NCI-H2196 treated with DMSO at 0.1 percent for 48 hours (cell line): Measurements from ENCODE around the gene CXCL9.
"Not testable (repeated sequence)": the region's sequence is repeated elsewhere in the genome, so short reads cannot be mapped to it uniquely, and the experiment has no call there.

Experiments
- DNase-seq: peaks from one replicate; lab custom pipeline; 2025; ENCODE audit not compliant: unreplicated experiment; lab: John Stamatoyannopoulos, UW

The CXCL9 gene

GRCh38 chr4:76007089-76007862, at the start of gene CXCL9:
CXCL9 (minus strand) TSS chr4:76007509; CDS start chr4:76007449, 60 bp downstream.
- DNase-seq: no peak

DNA sequence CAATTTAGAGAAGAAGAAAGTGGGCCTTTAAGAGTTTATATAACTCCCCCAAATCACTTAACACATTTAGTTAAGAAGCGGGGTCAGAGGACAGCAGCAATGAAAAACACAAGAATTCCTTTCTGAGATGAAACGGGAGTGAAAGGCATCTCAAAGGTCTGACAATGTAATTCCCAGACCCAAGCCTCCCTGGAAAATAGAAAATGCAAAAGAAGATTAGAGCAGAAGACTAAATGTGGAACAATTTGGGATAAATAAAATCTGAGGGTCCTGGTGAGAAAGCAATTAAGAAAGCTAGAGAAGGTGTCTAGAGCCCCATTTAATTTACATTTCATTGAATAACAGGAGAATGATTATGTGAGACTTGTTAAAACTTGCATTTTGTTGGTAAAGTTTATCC, 48.1 kb upstream of the CXCL9 start:
- no peak for DNase-seq

DNA sequence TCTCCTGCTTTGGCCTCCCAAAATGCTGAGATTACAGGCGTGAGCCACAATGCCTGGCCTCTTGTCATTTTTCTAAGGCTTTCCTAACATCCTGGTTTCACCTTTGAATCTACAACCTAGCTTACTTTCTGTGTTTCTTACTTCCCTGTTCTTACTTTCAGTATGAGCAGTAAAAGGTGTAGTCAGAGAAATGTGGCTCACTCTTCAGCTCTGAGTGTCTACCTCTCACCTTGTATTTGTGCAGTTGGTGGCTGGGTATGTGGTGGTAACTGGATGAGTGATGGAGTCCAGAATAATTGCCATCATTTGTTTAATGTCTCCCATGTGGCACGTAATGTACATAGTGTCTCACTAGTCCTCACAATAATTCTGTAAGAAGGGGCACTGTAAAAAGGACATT, 47.7 kb upstream of the CXCL9 start:
- DNase-seq: no peak

DNA sequence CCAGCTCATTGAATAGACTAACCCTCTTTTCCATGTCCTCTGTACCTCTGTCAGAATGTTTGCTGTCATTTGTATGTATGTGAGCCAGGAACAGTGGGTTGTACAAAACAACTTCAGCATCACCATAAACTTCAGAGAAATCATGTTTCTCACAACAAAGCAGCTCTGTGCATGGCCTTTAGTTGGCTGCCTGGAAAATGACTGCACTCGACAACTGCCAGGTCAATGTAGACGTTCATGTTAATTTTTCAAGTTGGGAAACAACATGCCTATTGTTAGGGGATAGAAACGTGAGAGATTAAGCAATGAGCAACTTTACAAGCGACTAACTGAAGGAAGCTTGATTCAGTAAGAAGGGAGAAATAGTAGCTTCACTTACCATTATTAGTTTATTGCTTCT, 46.4 kb upstream of the CXCL9 start:
- DNase-seq: no peak

DNA sequence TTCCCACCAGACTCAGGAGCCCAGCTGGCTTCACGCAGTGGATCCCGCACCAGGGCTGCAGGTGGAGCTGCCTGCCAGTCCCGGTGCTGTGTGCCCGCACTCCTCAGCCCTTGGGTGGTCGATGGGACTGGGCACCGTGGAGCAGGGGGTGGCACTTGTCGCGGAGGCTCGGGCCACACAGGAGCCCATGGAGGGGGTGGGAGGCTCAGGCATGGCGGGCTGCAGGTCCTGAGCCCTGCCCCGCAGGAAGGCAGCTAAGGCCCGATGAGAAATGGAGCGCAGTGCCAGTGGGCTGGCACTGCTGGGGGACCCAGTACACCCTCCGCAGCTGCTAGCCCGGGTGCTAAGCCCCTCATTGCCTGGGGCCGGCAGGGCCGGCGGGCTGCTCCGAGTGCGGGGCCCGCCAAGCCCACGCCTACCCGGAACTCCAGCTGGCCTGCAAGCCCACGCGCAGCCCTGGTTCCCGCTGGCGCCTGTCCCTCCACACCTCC, 43.3 kb upstream of the CXCL9 start:
- not testable (repeated sequence) for DNase-seq

GRCh38 chr4:76049860-76050416, 42.6 kb upstream of the CXCL9 start:
- not testable (repeated sequence) for DNase-seq

DNA sequence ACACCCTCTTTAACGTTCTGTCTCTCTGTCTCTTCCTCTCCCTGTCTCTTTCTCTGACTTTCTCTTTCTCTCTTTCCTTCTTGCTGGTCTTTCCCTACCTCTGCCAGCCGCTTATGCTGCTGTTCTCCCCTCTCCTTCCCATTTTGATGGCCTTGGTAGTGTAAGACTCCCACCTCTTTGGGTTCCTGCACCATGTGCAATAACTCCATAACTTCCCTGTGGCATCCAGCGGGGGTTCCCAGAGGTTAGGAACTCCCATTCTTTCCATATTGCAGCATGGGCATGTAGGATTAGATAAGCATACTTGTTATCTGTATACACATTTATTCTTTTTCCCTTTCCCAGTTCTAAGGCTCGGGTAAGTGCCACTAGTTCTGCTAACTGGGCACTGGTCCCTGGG, 37.4 kb upstream of the CXCL9 start:
- DNase-seq: not testable (repeated sequence)

DNA sequence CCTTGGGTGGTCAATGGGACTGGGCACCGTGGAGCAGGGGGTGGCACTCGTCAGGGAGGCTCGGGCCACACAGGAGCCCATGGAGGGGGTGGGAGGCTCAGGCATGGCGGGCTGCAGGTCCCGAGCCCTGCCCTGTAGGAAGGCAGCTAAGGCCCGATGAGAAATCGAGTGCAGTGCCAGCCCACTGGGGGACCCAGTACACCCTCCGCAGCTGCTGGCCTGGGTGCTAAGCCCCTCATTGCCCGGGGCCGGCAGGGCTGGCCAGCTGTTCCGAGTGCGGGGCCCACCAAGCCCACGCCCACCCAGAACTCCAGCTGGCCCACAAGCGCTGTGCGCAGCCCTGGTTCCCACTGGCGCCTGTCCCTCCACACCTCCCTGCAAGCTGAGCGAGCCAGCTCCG, 36.0 kb upstream of the CXCL9 start:
- not testable (repeated sequence) for DNase-seq

DNA sequence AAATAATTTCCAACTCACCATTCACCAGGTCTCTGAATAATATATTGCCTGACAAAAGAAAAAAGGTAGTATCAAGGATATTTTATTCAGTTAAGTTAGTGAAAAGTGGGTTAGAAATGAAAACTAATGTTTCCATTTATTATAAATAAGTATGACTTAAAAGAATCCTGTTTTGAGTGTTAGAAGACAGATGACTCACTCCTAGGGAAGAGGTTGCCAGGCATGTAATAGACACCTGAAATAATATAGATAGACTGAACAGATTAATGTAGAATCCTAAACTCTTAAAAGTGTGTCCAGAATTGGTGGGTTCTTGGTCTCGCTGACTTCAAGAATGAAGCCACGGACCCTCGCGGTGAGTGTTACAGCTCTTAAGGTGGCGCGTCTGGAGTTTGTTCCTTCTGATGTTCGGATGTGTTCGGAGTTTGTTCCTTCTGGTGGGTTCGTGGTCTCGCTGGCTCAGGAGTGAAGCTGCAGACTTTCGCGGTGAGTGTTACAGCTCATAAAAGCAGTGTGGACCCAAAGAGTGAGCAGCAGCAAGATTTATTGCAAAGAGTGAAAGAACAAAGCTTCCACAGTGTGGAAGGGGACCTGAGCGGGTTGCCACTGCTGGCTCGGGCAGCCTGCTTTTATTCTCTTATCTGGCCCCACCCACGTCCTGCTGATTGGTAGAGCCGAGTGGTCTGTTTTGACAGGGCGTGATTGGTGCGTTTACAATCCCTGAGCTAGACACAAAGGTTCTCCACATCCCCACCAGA, 35.1 kb upstream of the CXCL9 start:
- not testable (repeated sequence) for DNase-seq

DNA sequence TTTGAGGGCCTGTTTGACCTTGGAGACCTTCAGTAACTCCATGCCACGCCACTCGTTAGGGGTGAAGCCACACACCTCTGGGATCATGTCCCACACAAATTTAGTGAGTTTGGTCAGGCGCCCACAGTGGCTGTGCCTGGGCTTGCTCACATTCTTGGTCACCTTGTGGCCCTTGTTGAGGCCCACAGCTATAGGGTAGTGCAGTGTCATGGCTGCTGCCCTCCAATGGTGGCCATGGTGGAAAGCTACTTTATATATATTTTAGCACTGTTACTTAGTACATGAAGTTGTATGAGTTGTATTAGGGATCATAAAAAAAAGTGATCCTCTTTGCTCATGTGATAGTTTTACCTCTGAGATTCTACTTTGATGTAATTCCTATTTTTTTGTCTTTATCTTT, 29.5 kb upstream of the CXCL9 start:
- no peak for DNase-seq

DNA sequence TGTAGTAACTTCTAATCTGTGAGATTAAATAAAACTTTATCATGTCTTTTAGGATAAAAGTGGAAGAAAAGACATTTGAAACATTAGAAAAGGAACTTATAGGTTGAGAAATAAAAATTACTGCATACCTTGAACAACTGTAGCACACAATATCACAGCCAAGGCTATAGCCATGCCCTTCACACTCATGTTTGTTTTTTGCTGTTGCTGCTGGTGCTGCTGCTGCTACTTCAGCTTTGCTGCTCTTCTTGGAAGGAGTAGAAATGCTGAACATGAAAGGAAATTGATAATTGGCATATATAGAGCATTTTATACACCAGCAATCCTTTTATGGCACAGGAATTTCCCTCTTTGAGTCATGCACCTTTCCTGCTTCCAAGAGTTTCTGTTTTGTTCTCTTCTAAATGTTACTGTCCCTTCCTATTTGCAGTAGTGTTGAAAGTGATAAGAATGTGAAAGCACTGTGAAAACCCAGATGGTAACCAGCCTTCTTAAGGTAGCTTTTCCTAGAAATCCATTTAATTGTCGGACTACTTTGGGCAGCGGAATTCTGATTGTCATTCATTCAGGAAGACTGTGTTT, 28.6 kb upstream of the CXCL9 start, which contains the start of gene CXCL11:
TSS of gene CXCL11 (minus strand) at position 272 of the 582 bp plus-strand sequence. CDS start at position 189, 83 bp downstream.
- no peak for DNase-seq

DNA sequence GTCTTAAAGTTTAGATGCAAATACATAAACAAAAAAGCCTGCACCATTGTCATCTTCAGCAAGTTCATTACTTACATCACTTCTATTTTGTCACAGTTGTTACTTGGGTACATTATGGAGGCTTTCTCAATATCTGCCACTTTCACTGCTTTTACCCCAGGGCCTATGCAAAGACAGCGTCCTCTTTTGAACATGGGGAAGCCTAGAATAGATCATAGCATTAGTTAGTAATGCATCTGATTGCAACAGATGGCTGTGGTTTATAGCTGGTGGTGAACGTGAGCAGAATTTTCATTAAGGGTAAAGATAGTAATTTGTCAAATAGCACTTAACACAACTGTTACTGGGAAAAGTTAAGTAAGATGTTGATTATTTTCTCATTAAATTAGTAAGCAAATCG, 27.8 kb upstream of the CXCL9 start:
- DNase-seq: no peak

DNA sequence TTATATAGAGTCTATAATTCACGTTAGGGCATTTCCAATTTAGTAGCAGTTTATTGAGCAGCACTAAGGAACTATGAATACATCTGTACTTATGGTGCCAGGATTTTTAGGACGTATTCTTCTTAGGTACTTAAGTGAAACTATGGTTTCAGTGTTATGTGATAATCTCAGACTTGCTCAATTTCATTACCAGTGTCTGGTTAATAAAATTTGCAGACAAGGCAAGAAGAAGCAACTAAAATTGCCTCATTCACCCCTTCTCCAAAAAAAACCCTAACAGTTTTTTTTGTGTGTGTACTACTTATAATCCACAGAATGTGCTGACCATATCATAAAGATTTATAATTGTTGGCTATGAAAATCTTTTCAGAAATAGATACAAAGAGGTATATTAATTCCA, 22.0 kb upstream of the CXCL9 start:
- DNase-seq: no peak

DNA sequence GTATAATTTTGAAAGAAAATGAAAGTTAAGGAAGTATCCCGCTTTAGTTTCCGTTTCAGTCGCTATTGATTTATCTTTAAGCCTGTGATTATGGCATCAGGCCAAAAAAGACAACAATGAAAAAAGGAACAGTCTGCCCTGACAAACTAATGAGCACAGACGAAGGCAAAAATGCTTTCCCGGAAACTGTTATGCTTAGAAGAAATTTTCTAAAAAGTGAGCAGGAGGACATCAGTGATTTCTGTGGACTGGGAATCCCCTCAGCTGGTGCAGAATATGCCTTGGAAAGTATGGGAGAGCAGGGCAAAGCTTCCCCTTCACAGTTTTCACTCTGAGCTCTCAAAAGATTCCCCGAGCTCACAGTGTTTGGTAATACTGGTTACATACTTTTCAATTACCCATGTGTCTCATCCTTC, 21.0 kb upstream of the CXCL9 start:
- no peak for DNase-seq

DNA sequence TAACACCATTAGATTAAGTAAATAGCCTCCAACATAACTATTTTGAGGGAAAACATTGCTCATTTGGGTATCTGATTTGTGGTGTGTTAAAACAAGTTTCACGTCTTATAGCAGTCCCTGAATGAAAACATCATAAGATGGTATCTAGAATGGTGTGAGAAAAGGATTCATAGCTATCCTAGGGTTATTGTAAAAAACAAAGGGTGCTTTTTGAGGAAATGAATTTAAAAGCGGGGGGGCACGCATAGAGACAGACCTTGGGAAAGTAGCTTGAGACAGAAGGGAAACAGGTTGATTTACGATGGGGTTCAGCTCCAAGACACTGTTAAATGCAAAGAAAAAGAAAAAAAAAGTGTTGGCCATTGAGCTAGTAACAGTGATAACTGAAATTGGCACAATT, 16.8 kb upstream of the CXCL9 start:
- no peak for DNase-seq

GRCh38 chr4:76023389-76023788, 16.1 kb upstream of the CXCL9 start, which contains the start of gene CXCL10:
CXCL10 (minus strand) TSS chr4:76023497; CDS start chr4:76023431, 66 bp downstream.
- DNase-seq: no peak

DNA sequence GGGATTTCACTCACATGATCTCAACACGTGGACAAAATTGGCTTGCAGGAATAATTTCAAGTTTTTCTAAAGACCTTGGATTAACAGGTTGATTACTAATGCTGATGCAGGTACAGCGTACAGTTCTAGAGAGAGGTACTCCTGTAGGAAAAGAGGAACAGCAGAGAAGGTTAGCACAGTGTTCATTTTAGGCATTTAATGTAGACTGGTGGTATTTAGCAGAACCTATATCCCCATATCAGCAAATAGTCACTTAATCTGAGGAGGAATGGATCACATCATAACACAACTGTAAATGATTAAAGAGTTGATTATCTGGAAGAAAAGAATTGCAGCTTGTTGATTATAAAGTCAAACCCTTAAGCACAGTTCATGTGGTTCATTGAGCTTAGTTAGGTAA, 15.4 kb upstream of the CXCL9 start:
- no peak for DNase-seq

GRCh38 chr4:76022031-76022430, 14.7 kb upstream of the CXCL9 start:
- no peak for DNase-seq

DNA sequence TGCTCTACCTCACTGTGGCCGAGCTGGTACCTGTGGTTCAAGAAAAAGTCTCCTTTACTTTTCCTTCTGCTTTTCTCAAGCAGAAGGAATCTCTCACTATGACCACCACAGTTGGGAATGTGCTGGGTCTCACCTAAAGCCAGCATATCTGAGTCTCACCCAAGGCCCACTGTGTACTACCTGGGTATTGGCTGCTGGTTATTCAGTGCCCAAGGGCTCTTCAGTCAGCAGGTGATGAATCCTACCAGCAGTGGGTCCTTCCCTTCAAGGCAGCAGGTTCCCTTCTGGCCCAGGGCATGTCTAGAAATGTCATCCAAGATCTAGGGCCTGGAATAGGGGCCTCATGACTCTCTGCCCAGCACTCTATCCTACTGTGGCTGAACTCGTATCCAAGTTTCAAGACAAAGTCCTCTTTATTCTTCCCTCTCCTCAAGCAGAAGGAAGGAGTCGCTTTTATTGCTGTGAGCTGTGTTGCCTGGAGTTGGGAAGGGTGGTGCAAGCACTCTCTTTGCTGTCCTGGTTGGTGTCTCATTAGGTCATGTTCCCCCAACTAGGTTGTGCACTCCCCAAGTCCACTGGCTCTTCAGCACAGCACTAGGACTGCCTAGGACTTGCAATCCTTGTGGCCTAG, 9.9 kb upstream of the CXCL9 start:
- DNase-seq: no peak

GRCh38 chr4:76016393-76016792, 9.1 kb upstream of the CXCL9 start:
- DNase-seq: no peak

DNA sequence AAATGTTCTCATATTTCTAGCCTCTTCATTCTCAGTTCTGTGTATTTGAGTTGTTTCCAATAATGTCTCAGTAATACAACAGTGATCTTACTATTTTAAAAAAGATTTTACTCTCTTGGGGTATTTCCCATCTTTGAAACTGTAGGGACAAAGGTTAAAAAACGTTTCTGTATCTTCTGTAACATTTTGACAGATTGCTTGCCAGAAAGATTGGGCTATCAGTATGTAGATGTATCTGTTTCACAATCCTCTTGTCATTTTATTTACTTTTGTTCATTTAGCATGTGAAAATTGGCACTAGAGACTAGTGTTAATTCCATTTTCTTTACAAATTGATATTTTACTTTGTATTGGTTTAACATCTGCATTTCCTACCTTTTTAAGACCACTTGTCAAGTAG, 6.2 kb upstream of the CXCL9 start:
- DNase-seq: no peak
